CD14-positive monocyte (primary cell): Measurements from ENCODE around the gene ECE2. TPM values are rescaled to one million over a fixed set of nuclear protein-coding genes. Genes with fewer than 3 reads are reported as not detected.

Experiments
- DNase-seq, 3 donors: peaks; one replicate each; pipeline ENCODE4 v3.0.0-alpha.2; 2011 to 2022
- H2AFZ ChIP-seq: 2 replicates; pipeline ENCODE4 v1.6.0; 2012; ENCODE audit warnings: mild to moderate bottlenecking, low read depth, low read length, inconsistent platforms; ENCODE audit not compliant: insufficient read depth, poor library complexity, severe bottlenecking
- H3K27ac ChIP-seq, 2 donors: 1 replicate in 1 of 2; 2 replicates in 1 of 2; pipeline ENCODE4 v1.5.1; 2012 to 2013; ENCODE audit warnings: low read length in 2 of 2, control low read depth in 1 of 2, inconsistent platforms in 1 of 2, low read depth in 1 of 2, mild to moderate bottlenecking in 1 of 2
- H3K27me3 ChIP-seq, 2 donors: one replicate each; pipeline versions ENCODE4 v1.6.0 to v1.6.1; 2011 to 2013; ENCODE audit warnings: low read length in 2 of 2; ENCODE audit not compliant: control insufficient read depth in 2 of 2, insufficient read depth in 2 of 2
- H3K36me3 ChIP-seq, 2 donors: replicated peaks in 1 of 2; 1 replicate in 1 of 2; 2 replicates in 1 of 2; pipeline versions ENCODE4 v1.5.1 to v1.6.1; 2012 to 2013; ENCODE audit warnings: low read length in 2 of 2, control low read depth in 1 of 2, inconsistent platforms in 1 of 2, mild to moderate bottlenecking in 1 of 2; ENCODE audit not compliant: insufficient read depth in 2 of 2, control insufficient read depth in 1 of 2
- H3K4me1 ChIP-seq, 2 donors: 1 replicate in 1 of 2; 2 replicates in 1 of 2; pipeline versions ENCODE4 v1.5.1 to v1.6.1; 2012 to 2013; ENCODE audit warnings: low read length in 2 of 2, control low read depth in 1 of 2, inconsistent platforms in 1 of 2, mild to moderate bottlenecking in 1 of 2, moderate library complexity in 1 of 2; ENCODE audit not compliant: insufficient read depth in 2 of 2, control insufficient read depth in 1 of 2
- H3K4me2 ChIP-seq: replicated peaks from 2 replicates; pipeline ENCODE3; 2012; ENCODE audit warnings: low read length, moderate library complexity, mild to moderate bottlenecking; ENCODE audit not compliant: poor library complexity, severe bottlenecking; ENCODE audit errors: extremely low read depth
- H3K4me3 ChIP-seq, 3 experiments: fragments of 200-600 bp in 1 of 3; sonication (generic) in 1 of 3; replicated peaks in 1 of 3; 1 replicate in 2 of 3; 2 replicates in 1 of 3; pipeline ENCODE4 v1.5.1; 2011 to 2013; ENCODE audit warnings: low read length in 3 of 3, mild to moderate bottlenecking in 3 of 3, control low read depth in 2 of 3, low read depth in 2 of 3, inconsistent platforms in 1 of 3, moderate library complexity in 1 of 3
- H3K79me2 ChIP-seq: 2 replicates; pipeline ENCODE4 v1.6.0; 2012; ENCODE audit warnings: mild to moderate bottlenecking, control low read depth, inconsistent platforms, low read length, moderate library complexity; ENCODE audit not compliant: insufficient read depth
- H3K9ac ChIP-seq: 2 replicates; pipeline ENCODE4 v1.6.0; 2017; ENCODE audit warnings: low read length, mild to moderate bottlenecking; ENCODE audit not compliant: insufficient read depth, poor library complexity, severe bottlenecking
- H3K9me3 ChIP-seq, 2 donors: replicated peaks in 1 of 2; 1 replicate in 1 of 2; 2 replicates in 1 of 2; pipeline versions ENCODE4 v1.5.1 to v1.6.1; 2012 to 2013; ENCODE audit warnings: low read length in 2 of 2, control low read depth in 1 of 2; ENCODE audit not compliant: control insufficient read depth in 1 of 2, insufficient read depth in 1 of 2
- H4K20me1 ChIP-seq: 2 replicates; pipeline ENCODE4 v1.6.0; 2012; ENCODE audit warnings: mild to moderate bottlenecking, low read length, control low read depth, moderate library complexity; ENCODE audit not compliant: insufficient read depth
- H3K27ac Mint-ChIP-seq, 7 donors: one replicate each; pipeline ENCODE4 v1.8.0; 2020; ENCODE audit warnings: mild to moderate bottlenecking in 7 of 7, mixed read lengths in 7 of 7, moderate library complexity in 6 of 7, inconsistent platforms in 2 of 7
- H3K27me3 Mint-ChIP-seq, 3 donors: one replicate each; pipeline ENCODE4 v1.8.0; 2021 to 2022; ENCODE audit warnings: low read depth in 3 of 3, mild to moderate bottlenecking in 3 of 3, mixed read lengths in 3 of 3, moderate library complexity in 3 of 3, inconsistent platforms in 1 of 3
- H3K36me3 Mint-ChIP-seq, 2 donors: one replicate each; pipeline ENCODE4 v1.8.0; 2020; ENCODE audit warnings: mixed read lengths in 2 of 2, inconsistent platforms in 1 of 2, mild to moderate bottlenecking in 1 of 2
- H3K4me1 Mint-ChIP-seq: one replicate; pipeline ENCODE4 v1.8.0; 2020; ENCODE audit warnings: mild to moderate bottlenecking, mixed read lengths
- H3K4me3 Mint-ChIP-seq, 2 donors: one replicate each; pipeline ENCODE4 v1.8.0; 2020; ENCODE audit warnings: mild to moderate bottlenecking in 2 of 2, mixed read lengths in 2 of 2, moderate library complexity in 1 of 2
- H3K9me3 Mint-ChIP-seq, 7 donors: one replicate each; pipeline ENCODE4 v1.8.0; 2020 to 2022; ENCODE audit warnings: mixed read lengths in 7 of 7, mild to moderate bottlenecking in 6 of 7, moderate library complexity in 6 of 7, inconsistent platforms in 2 of 7
- whole genome bisulfite sequencing: methylation state at CpG from one replicate; pipeline ENCODE4 v1.1.5; 2013; ENCODE audit warnings: missing lambda C conversion rate; ENCODE audit not compliant: insufficient coverage; 5-methylcytosine and 5-hydroxymethylcytosine counted together
- intact Hi-C, 2 donors: fragments of 100-400 bp; cut with micrococcal nuclease; formaldehyde crosslinking; loops; one replicate each; pipeline versions ENCODE4 v1.15.0 to v1.15.1; 2023
- polyA plus RNA-seq, 3 donors: library from polyadenylated mRNA; depleted of rRNA in 1 of 3; unstranded in 2 of 3; stranded (reverse) in 1 of 3; fragments of 300-500 nt in 2 of 3; fragments of >200 nt in 1 of 3; fragmentation: Illumina TruSeq in 2 of 3; gene quantifications; 1 replicate in 2 of 3; 2 replicates in 1 of 3; pipeline ENCODE4 v1.2.3, GENCODE V29; 2012 to 2021
- TF ChIP-seq, protein P1 (sequence below): fragments of 200-600 bp; IDR thresholded peaks from one replicate; pipeline ENCODE4 v1.8.0; 2022; ENCODE audit warnings: antibody characterized with exemption, mild to moderate bottlenecking

ECE2 gene
- polyA plus RNA-seq, 3 donors: not detected

- no peak overlapping the region for H3K4me2 ChIP-seq
- no peak overlapping the region for H2AFZ ChIP-seq
- peaks cover 6 to 25% (median 24%) of the 10 kb centered on the region in 3 donors for H3K27me3 Mint-ChIP-seq
- no peak overlapping the region for H3K9ac ChIP-seq
- H3K9me3 Mint-ChIP-seq: peaks cover 0 to 1% (median 0%) of the 10 kb centered on the region in 7 donors
- no peaks in the 10 kb centered on the region for H3K9me3 ChIP-seq
- no peak overlapping the region for H3K27ac Mint-ChIP-seq
- intact Hi-C loops: no loop called here
- no peak overlapping the region for H3K4me3 ChIP-seq
- peaks cover 4% of the 10 kb centered on the region for H3K4me1 Mint-ChIP-seq
- H3K36me3 ChIP-seq: no peaks in the 10 kb centered on the region
- DNase-seq: no peak
- H3K27me3 ChIP-seq: peaks cover 0 to 3% of the 10 kb centered on the region in 2 donors
- no peaks in the 10 kb centered on the region for H3K36me3 Mint-ChIP-seq
- 97% methylated on average over 21 of the region's 22 CpGs for WGBS
- no peaks in the 10 kb centered on the region for H3K79me2 ChIP-seq
- no peaks in the 10 kb centered on the region for H4K20me1 ChIP-seq
- TF ChIP-seq, protein P1, sequence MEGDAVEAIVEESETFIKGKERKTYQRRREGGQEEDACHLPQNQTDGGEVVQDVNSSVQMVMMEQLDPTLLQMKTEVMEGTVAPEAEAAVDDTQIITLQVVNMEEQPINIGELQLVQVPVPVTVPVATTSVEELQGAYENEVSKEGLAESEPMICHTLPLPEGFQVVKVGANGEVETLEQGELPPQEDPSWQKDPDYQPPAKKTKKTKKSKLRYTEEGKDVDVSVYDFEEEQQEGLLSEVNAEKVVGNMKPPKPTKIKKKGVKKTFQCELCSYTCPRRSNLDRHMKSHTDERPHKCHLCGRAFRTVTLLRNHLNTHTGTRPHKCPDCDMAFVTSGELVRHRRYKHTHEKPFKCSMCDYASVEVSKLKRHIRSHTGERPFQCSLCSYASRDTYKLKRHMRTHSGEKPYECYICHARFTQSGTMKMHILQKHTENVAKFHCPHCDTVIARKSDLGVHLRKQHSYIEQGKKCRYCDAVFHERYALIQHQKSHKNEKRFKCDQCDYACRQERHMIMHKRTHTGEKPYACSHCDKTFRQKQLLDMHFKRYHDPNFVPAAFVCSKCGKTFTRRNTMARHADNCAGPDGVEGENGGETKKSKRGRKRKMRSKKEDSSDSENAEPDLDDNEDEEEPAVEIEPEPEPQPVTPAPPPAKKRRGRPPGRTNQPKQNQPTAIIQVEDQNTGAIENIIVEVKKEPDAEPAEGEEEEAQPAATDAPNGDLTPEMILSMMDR: no peak
- no peak overlapping the region for H3K27ac ChIP-seq
- H3K4me1 ChIP-seq: no peaks in the 10 kb centered on the region
- no peak overlapping the region for H3K4me3 Mint-ChIP-seq
Observed at GRCh38 chr3:184291044-184291737, 15.4 kb downstream of the ECE2 start.

- H3K27ac Mint-ChIP-seq: peak overlapping the region in 2 of 7 donors; percentile 12 to 66
Observed at GRCh38 chr3:184291738-184292445, 16.1 kb downstream of the ECE2 start.

More at GRCh38 chr3:184291738-184292445, 16.1 kb downstream of the ECE2 start:
- no peaks in the 10 kb centered on the region for H3K9me3 ChIP-seq
- 97% methylated on average over 20 of the region's 21 CpGs for WGBS
- no peaks in the 10 kb centered on the region for H3K36me3 ChIP-seq
- H3K27me3 ChIP-seq: peaks cover 0 to 3% of the 10 kb centered on the region in 2 donors
- no peak overlapping the region for H3K4me2 ChIP-seq
- H3K4me1 ChIP-seq: no peaks in the 10 kb centered on the region
- H3K79me2 ChIP-seq: no peaks in the 10 kb centered on the region
- no peak overlapping the region for H3K4me3 ChIP-seq
- H3K4me3 Mint-ChIP-seq: no peak overlapping the region
- H3K36me3 Mint-ChIP-seq: no peaks in the 10 kb centered on the region
- no peaks in the 10 kb centered on the region for H4K20me1 ChIP-seq
- TF ChIP-seq, protein P1: no peak
- H3K27ac ChIP-seq: no peak overlapping the region
- H2AFZ ChIP-seq: no peak overlapping the region
- no peak for DNase-seq
- H3K9me3 Mint-ChIP-seq: peaks cover 0 to 1% (median 0%) of the 10 kb centered on the region in 7 donors
- peaks cover 3 to 23% (median 19%) of the 10 kb centered on the region in 3 donors for H3K27me3 Mint-ChIP-seq
- no peak overlapping the region for H3K9ac ChIP-seq
- H3K4me1 Mint-ChIP-seq: peaks cover 4% of the 10 kb centered on the region
- intact Hi-C loops: no loop called here
